Endodermal cell (in vitro differentiated cells): ENCODE results near the gene CMIP. TPM values are rescaled to one million over a fixed set of nuclear protein-coding genes. Genes with fewer than 3 reads are reported as not detected.

Experiments
- DNase-seq: peaks from one replicate; pipeline ENCODE4 v3.0.0-alpha.2; 2017
- H3K27ac ChIP-seq: 2 replicates; pipeline ENCODE4 v1.5.1; 2013; ENCODE audit warnings: mild to moderate bottlenecking, low read depth, low read length, moderate library complexity
- H3K27me3 ChIP-seq: 2 replicates; pipeline ENCODE4 v1.6.1; 2013; ENCODE audit warnings: mild to moderate bottlenecking, low read length, moderate library complexity; ENCODE audit not compliant: insufficient read depth, control insufficient read depth, poor library complexity, severe bottlenecking
- H3K36me3 ChIP-seq: 2 replicates; pipeline ENCODE4 v1.7.0; 2013; ENCODE audit warnings: mild to moderate bottlenecking, low read length, moderate library complexity; ENCODE audit not compliant: control insufficient read depth, insufficient read depth
- H3K4me1 ChIP-seq: one replicate; pipeline ENCODE4 v1.7.0; 2013; ENCODE audit warnings: low read length; ENCODE audit not compliant: control insufficient read depth, insufficient read depth
- H3K4me3 ChIP-seq: 2 replicates; pipeline ENCODE4 v1.5.1; 2013; ENCODE audit warnings: mild to moderate bottlenecking, low read length, moderate library complexity
- H3K9ac ChIP-seq: 2 replicates; pipeline ENCODE4 v1.6.1; 2013; ENCODE audit warnings: mild to moderate bottlenecking, low read length, moderate library complexity; ENCODE audit not compliant: poor library complexity, severe bottlenecking; ENCODE audit errors: extremely low read depth
- H3K9me3 ChIP-seq: 2 replicates; pipeline ENCODE4 v1.6.1; 2013; ENCODE audit warnings: mild to moderate bottlenecking, low read length, moderate library complexity; ENCODE audit not compliant: control insufficient read depth
- H3K27ac Mint-ChIP-seq: 2 replicates; pipeline ENCODE4 v1.8.0; 2020; ENCODE audit warnings: mixed read lengths
- H3K27me3 Mint-ChIP-seq: 2 replicates; pipeline ENCODE4 v1.8.0; 2021; ENCODE audit warnings: mild to moderate bottlenecking, mixed read lengths; ENCODE audit not compliant: insufficient read depth
- H3K36me3 Mint-ChIP-seq: 2 replicates; pipeline ENCODE4 v1.8.0; 2020; ENCODE audit warnings: low read depth, mixed read lengths
- H3K4me1 Mint-ChIP-seq: 2 replicates; pipeline ENCODE4 v1.8.0; 2020; ENCODE audit warnings: mixed read lengths
- H3K4me3 Mint-ChIP-seq: 2 replicates; pipeline ENCODE4 v1.8.0; 2020; ENCODE audit warnings: mild to moderate bottlenecking, moderate library complexity, mixed read lengths
- H3K9me3 Mint-ChIP-seq: 2 replicates; pipeline ENCODE4 v1.8.0; 2020; ENCODE audit warnings: mild to moderate bottlenecking, mixed read lengths
- CTCF ChIP-seq: fragments of 200-600 bp; sonication (generic); conservative IDR thresholded peaks from 2 replicates; pipeline ENCODE4 v1.5.0; 2021; ENCODE audit warnings: antibody characterized with exemption, mild to moderate bottlenecking
- WGBS, 2 experiments: methylation state at CpG; one replicate each; pipeline versions ENCODE4 v1.1.5 to v1.1.7; 2013; ENCODE audit warnings: missing lambda C conversion rate in 2 of 2, mixed read lengths in 1 of 2; ENCODE audit not compliant: insufficient coverage in 1 of 2, insufficient read length in 1 of 2; 5-methylcytosine and 5-hydroxymethylcytosine counted together
- total RNA-seq, 2 donors: library from RNA; stranded (reverse); fragmentation: NEBNext Ultra II Directional in 1 of 2; extraction: Animal tissue kit (Norgen Biotek cat#: 25700) in 1 of 2; gene quantifications; 2 replicates in 1 of 2; 3 replicates in 1 of 2; pipeline ENCODE4 v1.2.1, GENCODE V29; 2021

CMIP gene
- total RNA-seq, 2 donors from 2014 or later = 64.0 to 64.7 TPM

- Mint-ChIP-seq H3K27ac (no peak overlapping the region), H3K36me3 (peaks cover 75% of the 10 kb centered on the region), H3K4me1 (no peaks in the 10 kb centered on the region), H3K9me3 (no peaks in the 10 kb centered on the region), H3K4me3 (no peak overlapping the region), H3K27me3 (no peaks in the 10 kb centered on the region)
- WGBS, 2 experiments = 95% methylated on average over 12 to 13 of the region's 13 CpGs
- no peak for TF ChIP-seq CTCF
- Histone ChIP-seq H3K4me3 (no peak overlapping the region), H3K9me3 (no peaks in the 10 kb centered on the region), H3K9ac (no peak overlapping the region), H3K4me1 (no peaks in the 10 kb centered on the region), H3K27ac (no peak overlapping the region), H3K36me3 (peaks cover 49% of the 10 kb centered on the region), H3K27me3 (no peaks in the 10 kb centered on the region)
- no peak for DNase-seq
Measured at GRCh38 chr16:81705261-81705660, 260.7 kb downstream of the CMIP start.

- 93 to 100% methylated on average over 14 to 26 of the region's 26 CpGs for WGBS, 2 experiments
- no peak for TF ChIP-seq CTCF
- Mint-ChIP-seq H3K27ac (no peak overlapping the region), H3K36me3 (peaks cover 62% of the 10 kb centered on the region), H3K27me3 (no peaks in the 10 kb centered on the region), H3K9me3 (no peaks in the 10 kb centered on the region), H3K4me1 (peaks cover 10% of the 10 kb centered on the region), H3K4me3 (no peak overlapping the region)
- H3K9ac ChIP-seq = no peak overlapping the region
- H3K36me3 ChIP-seq = peaks cover 49% of the 10 kb centered on the region
- DNase-seq = no peak
- H3K27me3 ChIP-seq = no peaks in the 10 kb centered on the region
- H3K27ac ChIP-seq = no peak overlapping the region
- H3K4me3 ChIP-seq = no peak overlapping the region
- H3K9me3 ChIP-seq = no peaks in the 10 kb centered on the region
- H3K4me1 ChIP-seq = no peaks in the 10 kb centered on the region
Measured at GRCh38 chr16:81706327-81707295, 262.0 kb downstream of the CMIP start.

GRCh38 chr16:81707411-81708265 is 263.0 kb downstream of the CMIP start:
- no peaks in the 10 kb centered on the region for H3K4me1 ChIP-seq
- no peaks in the 10 kb centered on the region for H3K27me3 Mint-ChIP-seq
- H3K4me3 Mint-ChIP-seq = no peak overlapping the region
- no peaks in the 10 kb centered on the region for H3K9me3 ChIP-seq
- H3K27ac Mint-ChIP-seq = no peak overlapping the region
- H3K36me3 ChIP-seq = peaks cover 40% of the 10 kb centered on the region
- no peak for DNase-seq
- no peaks in the 10 kb centered on the region for H3K27me3 ChIP-seq
- TF ChIP-seq CTCF = no peak
- 93 to 97% methylated on average over 20 to 27 of the region's 27 CpGs for WGBS, 2 experiments
- H3K27ac ChIP-seq = no peak overlapping the region
- no peak overlapping the region for H3K4me3 ChIP-seq
- no peaks in the 10 kb centered on the region for H3K9me3 Mint-ChIP-seq
- peaks cover 13% of the 10 kb centered on the region for H3K4me1 Mint-ChIP-seq
- no peak overlapping the region for H3K9ac ChIP-seq
- H3K36me3 Mint-ChIP-seq = peaks cover 53% of the 10 kb centered on the region
